A549 (cell line): ENCODE data around the gene CNIH3. TPM values are rescaled to one million over a fixed set of nuclear protein-coding genes. Genes with fewer than 3 reads are reported as not detected.

ENCODE experiments used
- ATAC-seq, 2 experiments: fragments of 200-7000 bp in 1 of 2; fragments of >200 bp in 1 of 2; cut with Nextera tagmentation in 1 of 2; cut with Tn5 transposase in 1 of 2; 3 replicates each; pipeline versions ENCODE4 v1.8.0 to v1.9.1; 2018 to 2020; ENCODE audit warnings: mild to moderate bottlenecking in 1 of 2, moderate library complexity in 1 of 2
- CTCF ChIA-PET: fragments of 300-600 bp; sonication (Branson Sonifier 250); formaldehyde crosslinking; extraction: SDS; loops from one replicate; lab custom pipeline; 2021; ENCODE audit warnings: antibody characterized with exemption, inconsistent platforms; lab: Yijun Ruan, JAX
- POLR2A ChIA-PET: fragments of 350-600 bp; formaldehyde crosslinking; extraction: SDS; loops from one replicate; lab custom pipeline; 2021; ENCODE audit warnings: antibody characterized with exemption, inconsistent platforms; lab: Yijun Ruan, JAX
- DNase-seq, 2 experiments: peaks; one replicate each; pipeline versions ENCODE4 v3.0.0 to v3.0.0-alpha.2; 2011 to 2016; ENCODE audit warnings: low read depth in 1 of 2, low spot score in 1 of 2
- FAIRE-seq: peaks from 2 replicates; lab custom pipeline; 2011; peaks lifted over from hg19 to GRCh38; lab: Jason Lieb, UNC
- H3K27ac ChIP-seq, 2 experiments: fragments of >200 bp; sonication (Bioruptor Twin); formaldehyde crosslinking; 3 replicates each; pipeline ENCODE4 v1.5.1; 2016 to 2017
- H3K4me1 ChIP-seq: fragments of >200 bp; sonication (Bioruptor Twin); formaldehyde crosslinking; 3 replicates; pipeline ENCODE4 v1.6.1; 2016
- H3K4me2 ChIP-seq: fragments of >200 bp; sonication (Bioruptor Twin); formaldehyde crosslinking; 3 replicates; pipeline ENCODE4 v1.6.1; 2016
- H3K4me3 ChIP-seq: fragments of >200 bp; sonication (Bioruptor Twin); formaldehyde crosslinking; 3 replicates; pipeline ENCODE4 v1.5.1; 2016
- H3K9me3 ChIP-seq: fragments of >200 bp; sonication (Bioruptor Twin); formaldehyde crosslinking; 3 replicates; pipeline ENCODE4 v1.6.1; 2016
- BCL3 ChIP-seq: fragments of >200 bp; sonication (Bioruptor Twin); formaldehyde crosslinking; IDR thresholded peaks from 3 replicates; pipeline ENCODE4 v1.6.1; 2016
- CBX2 ChIP-seq: fragments of 200-600 bp; sonication (generic); IDR thresholded peaks from 2 replicates; pipeline ENCODE4 v1.6.1; 2016; ENCODE audit warnings: low read depth, mild to moderate bottlenecking, borderline replicate concordance
- CBX8 ChIP-seq: fragments of 200-600 bp; sonication (generic); IDR thresholded peaks from 2 replicates; pipeline ENCODE4 v1.6.1; 2016
- CEBPB ChIP-seq, 2 experiments: fragments of >200 bp in 1 of 2; sonication (Bioruptor Twin) in 1 of 2; formaldehyde crosslinking in 1 of 2; IDR thresholded peaks; 2 replicates each; pipeline ENCODE4 v1.6.1; 2012 to 2016
- CHD2 ChIP-seq: fragments of 150-350 bp; IDR thresholded peaks from 2 replicates; pipeline ENCODE4 v1.6.1; 2014; ENCODE audit warnings: low read length; ENCODE audit not compliant: partially characterized antibody
- CHD4 ChIP-seq: fragments of 200-600 bp; sonication (generic); IDR thresholded peaks from 2 replicates; pipeline ENCODE4 v1.6.1; 2016; ENCODE audit warnings: antibody characterized with exemption, mild to moderate bottlenecking, borderline replicate concordance
- EHF ChIP-seq: fragments of 250-450 bp; sonication (Bioruptor Pico); IDR thresholded peaks from 2 replicates; pipeline ENCODE4 v1.5.0; 2020; ENCODE audit warnings: mild to moderate bottlenecking
- EP300 ChIP-seq, 2 experiments: fragments of >200 bp; sonication (Bioruptor Twin); formaldehyde crosslinking; IDR thresholded peaks; 2 replicates in 1 of 2; 3 replicates in 1 of 2; pipeline ENCODE4 v1.6.1; 2016 to 2017
- ESRRA ChIP-seq: fragments of 150-350 bp; IDR thresholded peaks from 2 replicates; pipeline ENCODE4 v1.6.1; 2014; ENCODE audit warnings: mild to moderate bottlenecking, low read length, borderline replicate concordance
- FOXS1 ChIP-seq: fragments of 250-450 bp; sonication (Bioruptor Pico); IDR thresholded peaks from 2 replicates; pipeline ENCODE4 v1.5.0; 2020; ENCODE audit warnings: mild to moderate bottlenecking, moderate library complexity
- GATA3 ChIP-seq: IDR thresholded peaks from 2 replicates; pipeline ENCODE4 v1.6.1; 2012; ENCODE audit warnings: borderline replicate concordance
- HEYL ChIP-seq: fragments of 250-450 bp; sonication (Bioruptor Pico); IDR thresholded peaks from 2 replicates; pipeline ENCODE4 v1.8.0; 2021; ENCODE audit warnings: mild to moderate bottlenecking, moderate library complexity
- HOXA7 ChIP-seq: fragments of 250-450 bp; sonication (Bioruptor Pico); IDR thresholded peaks from 2 replicates; pipeline ENCODE4 v1.5.0; 2020; ENCODE audit warnings: mild to moderate bottlenecking, moderate library complexity
- HOXB5 ChIP-seq: fragments of 250-450 bp; sonication (Bioruptor Pico); IDR thresholded peaks from 2 replicates; pipeline ENCODE4 v1.5.0; 2020; ENCODE audit warnings: mild to moderate bottlenecking, moderate library complexity
- KDM1A ChIP-seq: fragments of 200-600 bp; sonication (generic); IDR thresholded peaks from 2 replicates; pipeline ENCODE4 v1.6.1; 2016; ENCODE audit warnings: low read depth, mild to moderate bottlenecking
- KDM5A ChIP-seq: fragments of 200-600 bp; sonication (generic); IDR thresholded peaks from 2 replicates; pipeline ENCODE4 v1.6.1; 2016; ENCODE audit warnings: antibody characterized with exemption, mild to moderate bottlenecking
- MAZ ChIP-seq: fragments of 150-350 bp; IDR thresholded peaks from 2 replicates; pipeline ENCODE4 v1.6.1; 2014; ENCODE audit warnings: antibody characterized with exemption, low read depth, low read length, borderline replicate concordance
- NPAS2 ChIP-seq: fragments of 250-450 bp; sonication (Bioruptor Pico); IDR thresholded peaks from 2 replicates; pipeline ENCODE4 v1.8.0; 2022; ENCODE audit warnings: mild to moderate bottlenecking, moderate library complexity, borderline replicate concordance
- POLR2AphosphoS2 ChIP-seq: conservative IDR thresholded peaks from 2 replicates; pipeline ENCODE4 v1.6.1; 2012; ENCODE audit warnings: low read length, improper control_type of control experiment, inconsistent platforms
- RARB ChIP-seq: fragments of 250-450 bp; sonication (Bioruptor Pico); IDR thresholded peaks from 2 replicates; pipeline ENCODE4 v1.8.0; 2021; ENCODE audit warnings: mild to moderate bottlenecking, moderate library complexity
- RCOR1 ChIP-seq: fragments of 150-350 bp; IDR thresholded peaks from 2 replicates; pipeline ENCODE4 v1.6.1; 2014; ENCODE audit warnings: antibody characterized with exemption, low read length, low read depth
- REST ChIP-seq: fragments of 200-600 bp; sonication (generic); IDR thresholded peaks from 2 replicates; pipeline ENCODE4 v1.6.1; 2016; ENCODE audit warnings: antibody characterized with exemption, mild to moderate bottlenecking, moderate library complexity
- RNF2 ChIP-seq: fragments of 200-600 bp; sonication (generic); IDR thresholded peaks from 2 replicates; pipeline ENCODE4 v1.6.1; 2016; ENCODE audit warnings: low read depth, mild to moderate bottlenecking, antibody characterized with exemption, moderate library complexity, borderline replicate concordance
- TFCP2L1 ChIP-seq: fragments of 250-450 bp; sonication (Bioruptor Pico); IDR thresholded peaks from 2 replicates; pipeline ENCODE4 v1.5.0; 2021; ENCODE audit warnings: mild to moderate bottlenecking
- USF2 ChIP-seq: fragments of 450-650 bp; IDR thresholded peaks from 2 replicates; pipeline ENCODE4 v1.6.1; 2014; ENCODE audit warnings: antibody characterized with exemption
- ZFP36 ChIP-seq: fragments of 450-650 bp; IDR thresholded peaks from 2 replicates; pipeline ENCODE4 v1.6.1; 2014; ENCODE audit warnings: borderline replicate concordance; ENCODE audit not compliant: partially characterized antibody
- ZNF302 ChIP-seq: fragments of 250-450 bp; sonication (Bioruptor Pico); IDR thresholded peaks from 2 replicates; pipeline ENCODE4 v1.9.0; 2021; ENCODE audit warnings: inconsistent platforms, mild to moderate bottlenecking, moderate library complexity
- WGBS: methylation state at CpG from one replicate; pipeline ENCODE4 v1.1.6; 2017; ENCODE audit errors: missing lambda C conversion rate; 5-methylcytosine and 5-hydroxymethylcytosine counted together
- polyA plus RNA-seq, 4 experiments: library from polyadenylated mRNA; depleted of rRNA in 3 of 4; stranded (reverse); fragments of >200 nt; fragmentation: RNase III in 1 of 4; extraction: RNeasy Plus Mini Kit Qiagen cat#74134 plus additional on column Dnase treatment in 1 of 4; gene quantifications; 2 replicates in 3 of 4; 3 replicates in 1 of 4; pipeline ENCODE4 v1.2.3, GENCODE V29; 2011 to 2017

The CNIH3 gene
- polyA plus RNA-seq, 2 of the 4 experiments (the other 2 are of a cell fraction), result 0.61 to 0.85 TPM

- Histone ChIP-seq H3K9me3 (no peaks in the 10 kb centered on the region), H3K4me1 (no peaks in the 10 kb centered on the region), H3K27ac (no peak overlapping the region), H3K4me3 (no peak overlapping the region), H3K4me2 (no peak overlapping the region)
- CTCF ChIA-PET, result no interaction called here
- WGBS, result 76% methylated on average over 3 of the region's 3 CpGs
- FAIRE-seq (no peak), ATAC-seq (no peak), DNase-seq (no peak)
- POLR2A ChIA-PET, result no interaction called here
- TF ChIP-seq HOXB5 (CRISPR knock-in tag) (no peak), MAZ (no peak), ZFP36 (no peak), USF2 (no peak), NPAS2 (CRISPR knock-in tag) (no peak)
These were observed 46.8 kb downstream of the CNIH3 start for GRCh38 chr1:224662870-224663269.

GRCh38 chr1:224665016-224665415 is 48.9 kb downstream of the CNIH3 start:
- DNase-seq (no peak), FAIRE-seq (no peak)
- CTCF ChIA-PET, result no interaction called here
- no peak overlapping the region for H3K4me3 ChIP-seq
- no peak for TF ChIP-seq RARB (CRISPR knock-in tag)
- TF ChIP-seq RNF2, result no peak
- no peak for TF ChIP-seq REST
- TF ChIP-seq EHF (CRISPR knock-in tag), result no peak
- no peak for TF ChIP-seq KDM1A
- no peak for TF ChIP-seq CEBPB (IDR thresholded peaks at IDR 0.05)
- TF ChIP-seq ZNF302, result no peak
- TF ChIP-seq HOXB5 (CRISPR knock-in tag), result no peak
- TF ChIP-seq CHD2, result no peak
- no peak for TF ChIP-seq CBX2
- no peak for TF ChIP-seq CBX8
- TF ChIP-seq HOXA7 (CRISPR knock-in tag), result no peak
- TF ChIP-seq TFCP2L1 (CRISPR knock-in tag), result no peak
- TF ChIP-seq FOXS1 (CRISPR knock-in tag), result no peak
- TF ChIP-seq, all 56 proteins: peak for 0
- H3K4me2 ChIP-seq, result no peak overlapping the region
- 9% methylated on average over 3 of the region's 3 CpGs for WGBS
- POLR2A ChIA-PET, result no interaction called here
- H3K9me3 ChIP-seq, result no peaks in the 10 kb centered on the region
- H3K27ac ChIP-seq, result no peak overlapping the region
- no peak for ATAC-seq
- no peaks in the 10 kb centered on the region for H3K4me1 ChIP-seq

- CTCF ChIA-PET, result no interaction called here
- H3K4me2 ChIP-seq, result no peak overlapping the region
- TF ChIP-seq RCOR1 (no peak), ESRRA (no peak), RARB (CRISPR knock-in tag) (no peak), MAZ (no peak), EP300 (IDR thresholded peaks at IDR 0.05) (no peak), TFCP2L1 (CRISPR knock-in tag) (no peak), CHD4 (no peak), USF2 (no peak), HEYL (CRISPR knock-in tag) (no peak), POLR2AphosphoS2 (no peak), CHD2 (no peak), GATA3 (no peak), KDM5A (no peak), BCL3 (no peak)
- TF ChIP-seq, all 56 proteins: peak for 0
- H3K4me1 ChIP-seq, result no peaks in the 10 kb centered on the region
- POLR2A ChIA-PET, result no interaction called here
- no peak for ATAC-seq
- no peak for FAIRE-seq
- no peak overlapping the region for H3K27ac ChIP-seq
- no peak overlapping the region for H3K4me3 ChIP-seq
- no peaks in the 10 kb centered on the region for H3K9me3 ChIP-seq
- no peak for DNase-seq
These were observed 50.0 kb downstream of the CNIH3 start for GRCh38 chr1:224666078-224666477.
